Fibroblast of lung (primary cell): ENCODE data around the gene SKP1. TPM values are rescaled to one million over a fixed set of nuclear protein-coding genes. Genes with fewer than 3 reads are reported as not detected.

Experiments used
- DNase-seq, 2 donors: peaks; one replicate each; pipeline versions ENCODE4 v3.0.0 to v3.0.0-alpha.2; 2010; ENCODE audit warnings: low read depth in 2 of 2
- H2AFZ ChIP-seq: 2 replicates; pipeline ENCODE4 v1.5.1; 2012; ENCODE audit warnings: low read length, control low read depth, inconsistent platforms
- H3K27ac ChIP-seq: 2 replicates; pipeline ENCODE4 v1.5.1; 2011; ENCODE audit warnings: low read length, control low read depth; ENCODE audit not compliant: insufficient read depth
- H3K27me3 ChIP-seq: 2 replicates; pipeline ENCODE4 v1.5.1; 2011; ENCODE audit warnings: mild to moderate bottlenecking, low read length; ENCODE audit not compliant: control insufficient read depth, insufficient read depth
- H3K36me3 ChIP-seq: 2 replicates; pipeline ENCODE4 v1.5.1; 2011; ENCODE audit warnings: low read length; ENCODE audit not compliant: control insufficient read depth, insufficient read depth
- H3K4me1 ChIP-seq: 2 replicates; pipeline ENCODE4 v1.5.1; 2011; ENCODE audit warnings: low read length; ENCODE audit not compliant: control insufficient read depth, insufficient read depth; ENCODE audit errors: extremely low read depth
- H3K4me2 ChIP-seq: 2 replicates; pipeline ENCODE4 v1.5.1; 2011; ENCODE audit warnings: low read length, control low read depth; ENCODE audit not compliant: insufficient read depth; ENCODE audit errors: extremely low read depth
- H3K4me3 ChIP-seq, 4 experiments: fragments of 200-600 bp in 1 of 4; sonication (generic) in 1 of 4; replicated peaks in 1 of 4; 2 replicates each; pipeline ENCODE4 v1.5.1; 2011 to 2016; ENCODE audit warnings: low read length in 4 of 4, low read depth in 3 of 4, mild to moderate bottlenecking in 3 of 4, control low read depth in 2 of 4, inconsistent platforms in 1 of 4, mixed read lengths in 1 of 4; ENCODE audit not compliant: insufficient read depth in 1 of 4; ENCODE audit errors: control extremely low read depth in 1 of 4
- H3K79me2 ChIP-seq: 2 replicates; pipeline ENCODE4 v1.5.1; 2012; ENCODE audit warnings: mild to moderate bottlenecking, low read length, inconsistent platforms; ENCODE audit not compliant: control insufficient read depth, insufficient read depth
- H3K9ac ChIP-seq: 2 replicates; pipeline ENCODE4 v1.5.1; 2011; ENCODE audit warnings: mild to moderate bottlenecking, low read length, control low read depth; ENCODE audit not compliant: insufficient read depth
- H3K9me3 ChIP-seq: 2 replicates; pipeline ENCODE4 v1.5.1; 2012; ENCODE audit warnings: low read depth, low read length; ENCODE audit not compliant: control insufficient read depth, insufficient read depth
- H4K20me1 ChIP-seq: 2 replicates; pipeline ENCODE4 v1.5.1; 2011; ENCODE audit warnings: low read length; ENCODE audit not compliant: control insufficient read depth, insufficient read depth; ENCODE audit errors: extremely low read depth
- CTCF ChIP-seq, 2 donors: IDR thresholded peaks in 1 of 2; conservative IDR thresholded peaks in 1 of 2; 1 replicate in 1 of 2; 2 replicates in 1 of 2; pipeline ENCODE4 v1.5.1; 2011 to 2012; ENCODE audit warnings: low read length in 2 of 2, control low read depth in 1 of 2, inconsistent platforms in 1 of 2, low read depth in 1 of 2, mild to moderate bottlenecking in 1 of 2
- EZH2 ChIP-seq: IDR thresholded peaks from 2 replicates; pipeline ENCODE4 v1.5.1; 2012; ENCODE audit warnings: low read length, control low read depth, mild to moderate bottlenecking; ENCODE audit errors: missing control alignments
- polyA plus RNA-seq, 2 donors: library from polyadenylated mRNA; depleted of rRNA in 1 of 2; stranded (reverse) in 1 of 2; unstranded in 1 of 2; fragments of >200 nt; gene quantifications; 2 replicates each; pipeline ENCODE4 v1.2.1, GENCODE V29; 2011 to 2012; ENCODE audit warnings: missing spikeins in 1 of 2
- total RNA-seq: library from RNA; depleted of rRNA; stranded (reverse); fragments of >200 nt; gene quantifications from 2 replicates; pipeline ENCODE4 v1.2.1, GENCODE V29; 2014

Gene SKP1
- total and polyA plus RNA-seq, 2 donors (not counting 1 experiment from before 2014, with no cell fraction given), result 259 to 985 TPM

- Histone ChIP-seq H2AFZ (no peak overlapping the region), H3K27me3 (no peaks in the 10 kb centered on the region), H3K9me3 (no peaks in the 10 kb centered on the region), H3K79me2 (no peaks in the 10 kb centered on the region), H3K27ac (no peak overlapping the region), H3K9ac (peak overlapping the region; percentile 55), H3K4me1 (peaks cover 4% of the 10 kb centered on the region), H3K4me2 (peak overlapping the region; percentile 59), H4K20me1 (no peaks in the 10 kb centered on the region), H3K36me3 (no peaks in the 10 kb centered on the region), H3K4me3 (peak overlapping the region; percentile 10 to 62 (median 48))
- TF ChIP-seq CTCF (conservative IDR thresholded peaks at IDR 0.05 in 1 of 2, IDR thresholded peaks at IDR 0.05 in 1 of 2; ENCODE audit: low read depth in 1 of 2, low read length in 2 of 2), result no peak
- no peak for TF ChIP-seq EZH2
- no peak for DNase-seq
Observed at GRCh38 chr5:134114886-134115805, 61.6 kb downstream of the SKP1 start.

GRCh38 chr5:134113902-134114875 lies 62.6 kb downstream of the SKP1 start, which contains the start of gene TCF7:
Gene TCF7 (plus strand): TSS chr5:134114681. CDS start chr5:134114907, 226 bp downstream.
- Histone ChIP-seq H3K4me3 (peak within 1 kb of the TSS; percentile 51 to 72 (median 57)), H3K27ac (no peak within 1 kb of the TSS), H3K4me2 (peak within 1 kb of the TSS; percentile 86), H4K20me1 (no peaks in the 10 kb centered on the region), H3K27me3 (no peaks in the 10 kb centered on the region), H3K36me3 (no peaks in the 10 kb centered on the region), H3K4me1 (peaks cover 4% of the 10 kb centered on the region), H3K9me3 (no peaks in the 10 kb centered on the region), H3K9ac (peak within 1 kb of the TSS; percentile 55), H3K79me2 (no peaks in the 10 kb centered on the region), H2AFZ (peak within 1 kb of the TSS; percentile 84)
- DNase-seq, result peak; percentile 75 to 77
- TF ChIP-seq EZH2 (no peak), CTCF (conservative IDR thresholded peaks at IDR 0.05 in 1 of 2, IDR thresholded peaks at IDR 0.05 in 1 of 2; ENCODE audit: low read depth in 1 of 2, low read length in 2 of 2) (no peak)
